ENCODE data around the gene ABLIM2.

DNA sequence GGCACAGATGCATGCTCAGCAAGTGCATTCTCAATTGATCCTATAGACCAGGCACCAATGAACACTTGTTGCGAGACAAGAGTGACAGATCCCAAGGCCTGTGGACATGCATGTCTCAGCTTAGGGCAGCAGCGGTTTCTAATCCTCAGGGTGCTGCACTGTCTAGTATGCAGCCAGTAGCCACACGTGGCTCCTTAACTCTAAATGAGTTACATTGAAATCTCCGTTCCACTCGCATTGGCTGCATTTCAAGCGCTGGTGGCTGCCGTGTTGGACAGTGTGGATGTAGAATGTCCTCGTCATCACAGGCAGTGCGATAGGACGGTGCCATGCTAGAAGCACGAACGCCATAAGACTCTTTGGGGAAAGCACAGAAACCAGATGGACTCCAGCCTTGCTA lies 194.9 kb downstream of the ABLIM2 start:
- no peak for TF ChIP-seq TFCP2L1 (CRISPR knock-in tag; IDR thresholded peaks at IDR 0.05)
- TF ChIP-seq, protein P1, sequence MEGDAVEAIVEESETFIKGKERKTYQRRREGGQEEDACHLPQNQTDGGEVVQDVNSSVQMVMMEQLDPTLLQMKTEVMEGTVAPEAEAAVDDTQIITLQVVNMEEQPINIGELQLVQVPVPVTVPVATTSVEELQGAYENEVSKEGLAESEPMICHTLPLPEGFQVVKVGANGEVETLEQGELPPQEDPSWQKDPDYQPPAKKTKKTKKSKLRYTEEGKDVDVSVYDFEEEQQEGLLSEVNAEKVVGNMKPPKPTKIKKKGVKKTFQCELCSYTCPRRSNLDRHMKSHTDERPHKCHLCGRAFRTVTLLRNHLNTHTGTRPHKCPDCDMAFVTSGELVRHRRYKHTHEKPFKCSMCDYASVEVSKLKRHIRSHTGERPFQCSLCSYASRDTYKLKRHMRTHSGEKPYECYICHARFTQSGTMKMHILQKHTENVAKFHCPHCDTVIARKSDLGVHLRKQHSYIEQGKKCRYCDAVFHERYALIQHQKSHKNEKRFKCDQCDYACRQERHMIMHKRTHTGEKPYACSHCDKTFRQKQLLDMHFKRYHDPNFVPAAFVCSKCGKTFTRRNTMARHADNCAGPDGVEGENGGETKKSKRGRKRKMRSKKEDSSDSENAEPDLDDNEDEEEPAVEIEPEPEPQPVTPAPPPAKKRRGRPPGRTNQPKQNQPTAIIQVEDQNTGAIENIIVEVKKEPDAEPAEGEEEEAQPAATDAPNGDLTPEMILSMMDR (IDR thresholded peaks at IDR 0.05): no peak
- no peak for TF ChIP-seq RFX5 (IDR thresholded peaks at IDR 0.05)
- TF ChIP-seq, protein P2, sequence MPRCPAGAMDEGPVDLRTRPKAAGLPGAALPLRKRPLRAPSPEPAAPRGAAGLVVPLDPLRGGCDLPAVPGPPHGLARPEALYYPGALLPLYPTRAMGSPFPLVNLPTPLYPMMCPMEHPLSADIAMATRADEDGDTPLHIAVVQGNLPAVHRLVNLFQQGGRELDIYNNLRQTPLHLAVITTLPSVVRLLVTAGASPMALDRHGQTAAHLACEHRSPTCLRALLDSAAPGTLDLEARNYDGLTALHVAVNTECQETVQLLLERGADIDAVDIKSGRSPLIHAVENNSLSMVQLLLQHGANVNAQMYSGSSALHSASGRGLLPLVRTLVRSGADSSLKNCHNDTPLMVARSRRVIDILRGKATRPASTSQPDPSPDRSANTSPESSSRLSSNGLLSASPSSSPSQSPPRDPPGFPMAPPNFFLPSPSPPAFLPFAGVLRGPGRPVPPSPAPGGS (IDR thresholded peaks at IDR 0.05): no peak
- TF ChIP-seq SMC3 (IDR thresholded peaks at IDR 0.05): no peak
- no peak for TF ChIP-seq CEBPB (IDR thresholded peaks at IDR 0.05)
- no peak for TF ChIP-seq RAD21 (conservative IDR thresholded peaks at IDR 0.05 in 1 of 2, IDR thresholded peaks at IDR 0.05 in 1 of 2)
- no peak for TF ChIP-seq POLR2A (IDR thresholded peaks at IDR 0.05; ENCODE audit: low read length)
